K562 (cell line): ENCODE measurements around the gene OLFML3. TPM values are rescaled to one million over a fixed set of nuclear protein-coding genes. Genes with fewer than 3 reads are reported as not detected.

Experiments used
- ARNT ChIP-seq, 2 experiments: fragments of 450-650 bp; IDR thresholded peaks; 2 replicates each; pipeline ENCODE4 v1.6.1; 2016; ENCODE audit warnings: mild to moderate bottlenecking in 1 of 2
- BACH1 ChIP-seq: fragments of 200-800 bp; sonication (Bioruptor generic); IDR thresholded peaks from 2 replicates; pipeline ENCODE4 v1.6.1; 2016; ENCODE audit warnings: missing genetic modification characterization, missing compliant biosample characterization
- CEBPG ChIP-seq, 3 experiments: fragments of 200-800 bp in 1 of 3; sonication (Bioruptor generic) in 1 of 3; sonication (generic) in 1 of 3; formaldehyde crosslinking in 1 of 3; IDR thresholded peaks in 2 of 3; conservative IDR thresholded peaks in 1 of 3; 2 replicates each; pipeline versions ENCODE4 v1.6.1 to v1.8.0; 2016 to 2022; ENCODE audit warnings: missing compliant biosample characterization in 2 of 3, missing genetic modification characterization in 2 of 3, mild to moderate bottlenecking in 1 of 3, missing genetic modification reagents in 1 of 3
- CHD2 ChIP-seq: IDR thresholded peaks from 2 replicates; pipeline ENCODE4 v1.6.1; 2011; ENCODE audit warnings: low read depth, low read length
- CTCF ChIP-seq, 3 experiments: IDR thresholded peaks in 2 of 3; conservative IDR thresholded peaks in 1 of 3; 2 replicates each; pipeline ENCODE4 v1.5.1; 2011 to 2012; ENCODE audit warnings: low read length in 3 of 3, mild to moderate bottlenecking in 3 of 3, control low read depth in 2 of 3, improper control_type of control experiment in 1 of 3, inconsistent platforms in 1 of 3, low read depth in 1 of 3, mixed read lengths in 1 of 3, moderate library complexity in 1 of 3; ENCODE audit not compliant: insufficient read depth in 2 of 3
- CXXC5 ChIP-seq: fragments of 250-450 bp; sonication (Bioruptor Pico); IDR thresholded peaks from 2 replicates; pipeline ENCODE4 v1.8.0; 2022; ENCODE audit warnings: inconsistent platforms, mild to moderate bottlenecking, moderate library complexity
- HDAC2 ChIP-seq: fragments of 450-650 bp; IDR thresholded peaks from 2 replicates; pipeline ENCODE4 v1.6.1; 2016; ENCODE audit warnings: mild to moderate bottlenecking
- MGA ChIP-seq: fragments of 450-650 bp; IDR thresholded peaks from 2 replicates; pipeline ENCODE4 v1.6.1; 2016; ENCODE audit warnings: mild to moderate bottlenecking, moderate library complexity
- MXI1 ChIP-seq: IDR thresholded peaks from 2 replicates; pipeline ENCODE4 v1.6.1; 2011; ENCODE audit warnings: low read depth, mild to moderate bottlenecking, improper control_type of control experiment, low read length
- RBM15 ChIP-seq: fragments of 200-400 bp; formaldehyde crosslinking; IDR thresholded peaks from 2 replicates; pipeline ENCODE4 v1.6.1; 2018; ENCODE audit warnings: mild to moderate bottlenecking, low read length, moderate library complexity; ENCODE audit not compliant: insufficient read depth
- SIN3A ChIP-seq, 2 experiments: fragments of 150-350 bp in 1 of 2; IDR thresholded peaks; 2 replicates each; pipeline ENCODE4 v1.6.1; 2011 to 2016; ENCODE audit warnings: borderline replicate concordance in 2 of 2, low read depth in 2 of 2, low read length in 2 of 2, mild to moderate bottlenecking in 2 of 2, moderate library complexity in 2 of 2; ENCODE audit not compliant: control insufficient read depth in 1 of 2
- SMAD1 ChIP-seq: fragments of 150-350 bp; IDR thresholded peaks from 2 replicates; pipeline ENCODE4 v1.6.1; 2014; ENCODE audit warnings: low read length, low read depth; ENCODE audit not compliant: partially characterized antibody
- TBP ChIP-seq: optimal IDR thresholded peaks from 2 replicates; pipeline ENCODE3; 2011; ENCODE audit warnings: low read depth, low read length, improper control_type of control experiment
- polyA plus RNA-seq, 8 experiments: library from polyadenylated mRNA; depleted of rRNA in 4 of 8; stranded (reverse) in 5 of 8; unstranded in 3 of 8; fragments of >200 nt; fragmentation: Nextera tagmentation in 2 of 8; fragmentation: Illumina TruSeq in 1 of 8; extraction: Ambion mirVana in 2 of 8; extraction: Trizol in 1 of 8; gene quantifications; 2 replicates each; pipeline versions ENCODE4 v1.2.1 to v1.2.3, GENCODE V29; 2011 to 2014; ENCODE audit warnings: inconsistent platforms in 1 of 8, missing spikeins in 1 of 8
- total RNA-seq, 7 experiments: library from RNA; depleted of rRNA in 6 of 7; stranded (reverse); fragments of >200 nt in 6 of 7; fragmentation: Illumina TruSeq in 2 of 7; extraction: Trizol in 2 of 7; gene quantifications; 2 replicates each; pipeline versions ENCODE4 v1.2.1 to v1.2.3, GENCODE V29; 2011 to 2021; ENCODE audit warnings: low replicate concordance in 1 of 7

OLFML3 gene
- total and polyA plus RNA-seq, 9 of the 15 experiments (the other 6 are each of a cell fraction or from before 2014, with no cell fraction given), result 0.07 to 0.13 (median 0.07) TPM; not detected in 6

- TF ChIP-seq CTCF (IDR thresholded peaks at IDR 0.05 in 2 of 3, conservative IDR thresholded peaks at IDR 0.05 in 1 of 3; ENCODE audit: insufficient read depth in 2 of 3, low read depth in 1 of 3, low read length in 3 of 3) (peak; percentile 57 to 72 (median 66); a peak in 5 of 6 replicates), TBP (peak; percentile 50), MGA (peak; percentile 78), SIN3A (IDR thresholded peaks at IDR 0.05; ENCODE audit: borderline replicate concordance in 2 of 2, control insufficient read depth in 1 of 2, low read depth in 2 of 2, low read length in 2 of 2) (0 out of 4 replicates have a peak, but pooled peaks of 1 of the 2 experiments have one; percentile 8), BACH1 (tag) (0 out of 2 replicates have a peak, but pooled peaks have one; percentile 40), CHD2 (no peak), CXXC5 (CRISPR knock-in tag) (peak; percentile 77), HDAC2 (0 out of 2 replicates have a peak, but pooled peaks have one; percentile 39), RBM15 (no peak), ARNT (IDR thresholded peaks at IDR 0.05) (0 out of 4 replicates have a peak, but pooled peaks of 1 of the 2 experiments have one; percentile 68), SMAD1 (peak; percentile 99), CEBPG (CRISPR knock-in tag; IDR thresholded peaks at IDR 0.05) (0 out of 2 replicates have a peak, but pooled peaks have one; percentile 45), CEBPG (tag; conservative IDR thresholded peaks at IDR 0.05 in 1 of 2, IDR thresholded peaks at IDR 0.05 in 1 of 2) (no peak), MXI1 (no peak)
Measured at GRCh38 chr1:113949007-113949406, 30.3 kb upstream of the OLFML3 start (continued).
